HepG2 (cell line): ENCODE measurements around the gene AHCYL1.

Source experiments
- FOSL1 ChIP-seq: sonication (generic); formaldehyde crosslinking; IDR thresholded peaks from 2 replicates; pipeline ENCODE4 v1.9.0; 2021; ENCODE audit warnings: missing genetic modification reagents, borderline replicate concordance
- HOXA3 ChIP-seq: sonication (generic); formaldehyde crosslinking; IDR thresholded peaks from 2 replicates; pipeline ENCODE4 v1.5.0; 2020; ENCODE audit warnings: missing genetic modification reagents
- MBD4 ChIP-seq: IDR thresholded peaks from 2 replicates; pipeline ENCODE4 v1.6.1; 2012; ENCODE audit warnings: low read length, inconsistent platforms, borderline replicate concordance
- NFIC ChIP-seq: IDR thresholded peaks from 2 replicates; pipeline ENCODE4 v1.6.1; 2012; ENCODE audit warnings: mild to moderate bottlenecking, low read length, inconsistent platforms
- NFYB ChIP-seq: sonication (generic); formaldehyde crosslinking; IDR thresholded peaks from 2 replicates; pipeline ENCODE4 v1.4.0; 2020; ENCODE audit warnings: missing genetic modification reagents
- POLR2AphosphoS5 ChIP-seq: IDR thresholded peaks from 2 replicates; pipeline ENCODE4 v1.6.1; 2012; ENCODE audit warnings: low read depth, low read length
- TBX3 ChIP-seq: fragments of 450-650 bp; IDR thresholded peaks from 2 replicates; pipeline ENCODE4 v1.6.1; 2017; ENCODE audit warnings: antibody characterized with exemption, mild to moderate bottlenecking, inconsistent platforms, borderline replicate concordance
- ZNF101 ChIP-seq: sonication (generic); formaldehyde crosslinking; IDR thresholded peaks from 2 replicates; pipeline ENCODE4 v1.4.0; 2020; ENCODE audit warnings: mild to moderate bottlenecking, low read depth, missing genetic modification reagents, borderline replicate concordance
- ZNF33B ChIP-seq: sonication (generic); formaldehyde crosslinking; IDR thresholded peaks from 2 replicates; pipeline ENCODE4 v1.5.1; 2020; ENCODE audit warnings: mild to moderate bottlenecking, missing genetic modification reagents
- TF ChIP-seq, protein P1 (sequence below): sonication (generic); formaldehyde crosslinking; IDR thresholded peaks from 2 replicates; pipeline ENCODE4 v1.5.0; 2020; ENCODE audit warnings: mild to moderate bottlenecking, missing genetic modification reagents, moderate library complexity
- TF ChIP-seq, protein P2 (sequence below): IDR thresholded peaks from 2 replicates; pipeline ENCODE4 v1.6.1; 2016

DNA sequence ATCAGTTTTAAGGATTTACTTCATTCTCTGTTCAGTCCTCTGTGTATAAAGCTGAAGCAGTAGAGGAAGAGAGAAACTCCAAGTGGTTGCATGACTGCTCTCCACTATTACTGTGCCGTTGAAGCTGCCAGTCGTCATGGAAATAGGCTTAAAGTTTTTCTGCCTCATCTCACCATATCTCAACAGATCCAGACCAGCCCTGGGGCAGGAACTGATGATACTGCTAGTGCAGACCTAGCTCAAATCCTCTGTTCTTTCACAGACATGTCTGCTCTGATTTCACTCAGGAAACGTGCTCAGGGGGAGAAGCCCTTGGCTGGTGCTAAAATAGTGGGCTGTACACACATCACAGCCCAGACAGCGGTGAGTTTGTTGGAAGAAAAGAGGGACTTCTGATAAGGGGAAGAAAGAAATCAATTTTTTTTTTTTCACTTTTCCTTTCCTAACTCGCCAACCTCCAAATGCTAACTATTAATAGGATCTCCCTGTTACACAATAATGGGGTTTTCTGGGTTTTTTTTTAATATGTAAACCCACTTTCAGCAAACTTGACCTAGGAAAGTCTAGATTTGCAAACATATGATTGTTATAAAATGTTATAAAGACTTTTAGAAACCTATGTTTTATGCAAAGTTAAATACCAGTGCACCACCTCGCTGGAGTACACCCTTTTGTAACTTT is 27.7 kb downstream of the AHCYL1 start:
- TF ChIP-seq FOSL1 = no peak
- TF ChIP-seq NFYB (CRISPR knock-in tag) = no peak
- no peak for TF ChIP-seq TBX3
- no peak for TF ChIP-seq ZNF33B (CRISPR knock-in tag)
- TF ChIP-seq, protein P1, sequence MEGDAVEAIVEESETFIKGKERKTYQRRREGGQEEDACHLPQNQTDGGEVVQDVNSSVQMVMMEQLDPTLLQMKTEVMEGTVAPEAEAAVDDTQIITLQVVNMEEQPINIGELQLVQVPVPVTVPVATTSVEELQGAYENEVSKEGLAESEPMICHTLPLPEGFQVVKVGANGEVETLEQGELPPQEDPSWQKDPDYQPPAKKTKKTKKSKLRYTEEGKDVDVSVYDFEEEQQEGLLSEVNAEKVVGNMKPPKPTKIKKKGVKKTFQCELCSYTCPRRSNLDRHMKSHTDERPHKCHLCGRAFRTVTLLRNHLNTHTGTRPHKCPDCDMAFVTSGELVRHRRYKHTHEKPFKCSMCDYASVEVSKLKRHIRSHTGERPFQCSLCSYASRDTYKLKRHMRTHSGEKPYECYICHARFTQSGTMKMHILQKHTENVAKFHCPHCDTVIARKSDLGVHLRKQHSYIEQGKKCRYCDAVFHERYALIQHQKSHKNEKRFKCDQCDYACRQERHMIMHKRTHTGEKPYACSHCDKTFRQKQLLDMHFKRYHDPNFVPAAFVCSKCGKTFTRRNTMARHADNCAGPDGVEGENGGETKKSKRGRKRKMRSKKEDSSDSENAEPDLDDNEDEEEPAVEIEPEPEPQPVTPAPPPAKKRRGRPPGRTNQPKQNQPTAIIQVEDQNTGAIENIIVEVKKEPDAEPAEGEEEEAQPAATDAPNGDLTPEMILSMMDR = no peak
- no peak for TF ChIP-seq POLR2AphosphoS5
- no peak for TF ChIP-seq HOXA3 (CRISPR knock-in tag)
- TF ChIP-seq NFIC = no peak
- TF ChIP-seq MBD4 = no peak
- TF ChIP-seq, protein P2, sequence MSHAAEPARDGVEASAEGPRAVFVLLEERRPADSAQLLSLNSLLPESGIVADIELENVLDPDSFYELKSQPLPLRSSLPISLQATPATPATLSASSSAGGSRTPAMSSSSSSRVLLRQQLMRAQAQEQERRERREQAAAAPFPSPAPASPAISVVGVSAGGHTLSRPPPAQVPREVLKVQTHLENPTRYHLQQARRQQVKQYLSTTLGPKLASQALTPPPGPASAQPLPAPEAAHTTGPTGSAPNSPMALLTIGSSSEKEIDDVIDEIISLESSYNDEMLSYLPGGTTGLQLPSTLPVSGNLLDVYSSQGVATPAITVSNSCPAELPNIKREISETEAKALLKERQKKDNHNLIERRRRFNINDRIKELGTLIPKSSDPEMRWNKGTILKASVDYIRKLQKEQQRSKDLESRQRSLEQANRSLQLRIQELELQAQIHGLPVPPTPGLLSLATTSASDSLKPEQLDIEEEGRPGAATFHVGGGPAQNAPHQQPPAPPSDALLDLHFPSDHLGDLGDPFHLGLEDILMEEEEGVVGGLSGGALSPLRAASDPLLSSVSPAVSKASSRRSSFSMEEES (CRISPR knock-in tag) = no peak
- TF ChIP-seq ZNF101 = no peak
